Right lobe of liver (tissue), 4 donors: ENCODE data around the gene TMEM91.

ENCODE experiments used
- POLR2A ChIP-seq: fragments of 450-650 bp; IDR thresholded peaks from one replicate; pipeline ENCODE4 v1.6.1; 2017; ENCODE audit warnings: antibody characterized with exemption, mild to moderate bottlenecking
- TF ChIP-seq, protein P1 (sequence below), 4 donors: fragments of 200-600 bp in 3 of 4; fragments of 450-650 bp in 1 of 4; IDR thresholded peaks; one replicate each; pipeline versions ENCODE4 v1.5.1 to v1.8.0; 2016 to 2022; ENCODE audit warnings: antibody characterized with exemption in 4 of 4, mild to moderate bottlenecking in 2 of 4
- donor health status: DM: no; HTN: no; CAD: no.
- donor health status: DM: no; HTN: no; CAD: no.
- donor health status: DM: no; HTN: yes; CAD: no.

DNA sequence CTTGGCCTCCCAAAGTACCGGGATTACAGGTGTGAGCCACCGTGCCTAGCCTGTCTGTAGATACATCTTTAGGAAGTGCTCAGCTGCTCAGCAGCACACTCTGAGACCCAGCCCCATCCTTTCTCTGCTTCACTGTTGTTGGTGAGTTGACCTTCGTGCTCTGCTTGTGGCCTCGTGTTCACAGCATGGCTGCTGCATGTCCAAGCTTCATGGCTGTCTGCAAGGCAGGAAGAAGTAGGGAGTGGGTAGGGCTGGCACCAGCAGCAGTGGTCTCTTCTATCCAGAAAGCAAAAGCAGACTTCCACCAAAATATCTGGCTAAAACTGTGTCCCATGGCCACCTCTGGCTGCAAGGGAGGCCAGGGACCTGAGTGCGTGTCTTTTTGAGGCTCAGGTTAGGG lies 36.6 kb downstream of the TMEM91 start:
- TF ChIP-seq, protein P1, sequence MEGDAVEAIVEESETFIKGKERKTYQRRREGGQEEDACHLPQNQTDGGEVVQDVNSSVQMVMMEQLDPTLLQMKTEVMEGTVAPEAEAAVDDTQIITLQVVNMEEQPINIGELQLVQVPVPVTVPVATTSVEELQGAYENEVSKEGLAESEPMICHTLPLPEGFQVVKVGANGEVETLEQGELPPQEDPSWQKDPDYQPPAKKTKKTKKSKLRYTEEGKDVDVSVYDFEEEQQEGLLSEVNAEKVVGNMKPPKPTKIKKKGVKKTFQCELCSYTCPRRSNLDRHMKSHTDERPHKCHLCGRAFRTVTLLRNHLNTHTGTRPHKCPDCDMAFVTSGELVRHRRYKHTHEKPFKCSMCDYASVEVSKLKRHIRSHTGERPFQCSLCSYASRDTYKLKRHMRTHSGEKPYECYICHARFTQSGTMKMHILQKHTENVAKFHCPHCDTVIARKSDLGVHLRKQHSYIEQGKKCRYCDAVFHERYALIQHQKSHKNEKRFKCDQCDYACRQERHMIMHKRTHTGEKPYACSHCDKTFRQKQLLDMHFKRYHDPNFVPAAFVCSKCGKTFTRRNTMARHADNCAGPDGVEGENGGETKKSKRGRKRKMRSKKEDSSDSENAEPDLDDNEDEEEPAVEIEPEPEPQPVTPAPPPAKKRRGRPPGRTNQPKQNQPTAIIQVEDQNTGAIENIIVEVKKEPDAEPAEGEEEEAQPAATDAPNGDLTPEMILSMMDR (IDR thresholded peaks at IDR 0.05), result no peak
- TF ChIP-seq POLR2A, result no peak
